HepG2 (cell line): ENCODE data around the gene FAM118B. TPM values are rescaled to one million over a fixed set of nuclear protein-coding genes. Genes with fewer than 3 reads are reported as not detected.

Experiments used
- CEBPG ChIP-seq: IDR thresholded peaks from 2 replicates; pipeline ENCODE4 v1.6.1; 2016
- FOXO1 ChIP-seq: sonication (generic); formaldehyde crosslinking; IDR thresholded peaks from 2 replicates; pipeline ENCODE4 v1.4.0; 2020; ENCODE audit warnings: missing genetic modification reagents
- MXI1 ChIP-seq: IDR thresholded peaks from 3 replicates; pipeline ENCODE4 v1.6.1; 2012; ENCODE audit warnings: low read depth, low read length, inconsistent platforms, borderline replicate concordance
- PRDM10 ChIP-seq: sonication (generic); formaldehyde crosslinking; IDR thresholded peaks from 2 replicates; pipeline ENCODE4 v1.4.0; 2020; ENCODE audit warnings: low read depth, missing genetic modification reagents
- PRDM15 ChIP-seq: sonication (generic); formaldehyde crosslinking; IDR thresholded peaks from 2 replicates; pipeline ENCODE4 v1.4.0; 2020; ENCODE audit warnings: missing genetic modification reagents
- SOX13 ChIP-seq, 3 experiments: fragments of 450-650 bp in 1 of 3; sonication (generic) in 1 of 3; formaldehyde crosslinking in 1 of 3; IDR thresholded peaks in 2 of 3; conservative IDR thresholded peaks in 1 of 3; 2 replicates each; pipeline versions ENCODE4 v1.5.0 to v1.6.1; 2016 to 2020; ENCODE audit warnings: antibody characterized with exemption in 1 of 3, mild to moderate bottlenecking in 1 of 3, missing compliant biosample characterization in 1 of 3, missing genetic modification reagents in 1 of 3, moderate library complexity in 1 of 3
- SP5 ChIP-seq: IDR thresholded peaks from 2 replicates; pipeline ENCODE4 v1.6.1; 2016; ENCODE audit warnings: low read depth, borderline replicate concordance
- ZFP41 ChIP-seq: sonication (generic); formaldehyde crosslinking; IDR thresholded peaks from 2 replicates; pipeline ENCODE4 v1.4.0; 2020; ENCODE audit warnings: mild to moderate bottlenecking, missing genetic modification reagents, borderline replicate concordance
- ZFX ChIP-seq: sonication (generic); formaldehyde crosslinking; IDR thresholded peaks from 2 replicates; pipeline ENCODE4 v1.4.0; 2020; ENCODE audit warnings: mild to moderate bottlenecking, low read depth, missing genetic modification reagents, moderate library complexity
- ZNF431 ChIP-seq: sonication (generic); formaldehyde crosslinking; IDR thresholded peaks from 2 replicates; pipeline ENCODE4 v1.9.0; 2022; ENCODE audit warnings: missing genetic modification reagents, low read depth, mild to moderate bottlenecking, borderline replicate concordance
- ZNF790 ChIP-seq: sonication (generic); formaldehyde crosslinking; IDR thresholded peaks from 2 replicates; pipeline ENCODE4 v1.8.0; 2022; ENCODE audit warnings: missing genetic modification reagents, mild to moderate bottlenecking, borderline replicate concordance
- polyA plus RNA-seq, 8 experiments: library from polyadenylated mRNA; depleted of rRNA in 3 of 8; stranded (reverse) in 7 of 8; unstranded in 1 of 8; fragments of >200 nt; fragmentation: Illumina TruSeq in 4 of 8; extraction: Trizol in 4 of 8; gene quantifications; 2 replicates each; pipeline versions ENCODE4 v1.2.1 to v1.2.3, GENCODE V29; 2011 to 2016; ENCODE audit warnings: low read depth in 4 of 8, missing spikeins in 1 of 8, mixed read lengths in 1 of 8; ENCODE audit not compliant: insufficient read depth in 1 of 8
- total RNA-seq, 5 experiments: library from RNA; depleted of rRNA; stranded (reverse); fragments of >200 nt; fragmentation: Illumina TruSeq; extraction: Trizol; gene quantifications; 2 replicates each; pipeline ENCODE4 v1.2.3, GENCODE V29; 2016; ENCODE audit warnings: low read depth in 1 of 5
- TF ChIP-seq, protein P1 (sequence below): IDR thresholded peaks from 2 replicates; pipeline ENCODE4 v1.6.1; 2016; ENCODE audit warnings: low read depth, control low read depth
- TF ChIP-seq, protein P2 (sequence below): sonication (generic); formaldehyde crosslinking; conservative IDR thresholded peaks from 2 replicates; pipeline ENCODE4 v1.4.0; 2020; ENCODE audit warnings: missing genetic modification reagents

Gene FAM118B
- total and polyA plus RNA-seq, 2 of the 13 experiments (the other 11 are each of a cell fraction or from before 2014, with no cell fraction given): 10.2 to 25.7 TPM

GRCh38 chr11:126282736-126283591 is 71.4 kb downstream of the FAM118B start, which contains the start of gene TIRAP (continued):
- TF ChIP-seq PRDM10 (0 out of 2 replicates have a peak, but pooled peaks have one; percentile 26), PRDM15 (peak; percentile 57; the same call in 1 of the 2 replicates), SOX13 (IDR thresholded peaks at IDR 0.05) (0 out of 2 replicates have a peak, but pooled peaks have one; percentile 14), SOX13 (CRISPR knock-in tag; conservative IDR thresholded peaks at IDR 0.05 in 1 of 2, IDR thresholded peaks at IDR 0.05 in 1 of 2) (no peak; a peak in 1 of 4 replicates), ZFX (CRISPR knock-in tag) (peak; percentile 97), ZNF790 (CRISPR knock-in tag) (peak; percentile 97), SP5 (CRISPR knock-in tag) (peak; percentile 50), MXI1 (no peak; the same call in 2 of the 3 replicates), ZNF431 (CRISPR knock-in tag) (0 out of 2 replicates have a peak, but pooled peaks have one; percentile 37), ZFP41 (no peak), CEBPG (CRISPR knock-in tag) (no peak), FOXO1 (CRISPR knock-in tag) (0 out of 2 replicates have a peak, but pooled peaks have one; percentile 24)
- TF ChIP-seq, protein P1, sequence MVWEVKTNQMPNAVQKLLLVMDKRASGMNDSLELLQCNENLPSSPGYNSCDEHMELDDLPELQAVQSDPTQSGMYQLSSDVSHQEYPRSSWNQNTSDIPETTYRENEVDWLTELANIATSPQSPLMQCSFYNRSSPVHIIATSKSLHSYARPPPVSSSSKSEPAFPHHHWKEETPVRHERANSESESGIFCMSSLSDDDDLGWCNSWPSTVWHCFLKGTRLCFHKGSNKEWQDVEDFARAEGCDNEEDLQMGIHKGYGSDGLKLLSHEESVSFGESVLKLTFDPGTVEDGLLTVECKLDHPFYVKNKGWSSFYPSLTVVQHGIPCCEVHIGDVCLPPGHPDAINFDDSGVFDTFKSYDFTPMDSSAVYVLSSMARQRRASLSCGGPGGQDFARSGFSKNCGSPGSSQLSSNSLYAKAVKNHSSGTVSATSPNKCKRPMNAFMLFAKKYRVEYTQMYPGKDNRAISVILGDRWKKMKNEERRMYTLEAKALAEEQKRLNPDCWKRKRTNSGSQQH (CRISPR knock-in tag): 0 out of 2 replicates have a peak, but pooled peaks have one; percentile 27
- TF ChIP-seq, protein P2, sequence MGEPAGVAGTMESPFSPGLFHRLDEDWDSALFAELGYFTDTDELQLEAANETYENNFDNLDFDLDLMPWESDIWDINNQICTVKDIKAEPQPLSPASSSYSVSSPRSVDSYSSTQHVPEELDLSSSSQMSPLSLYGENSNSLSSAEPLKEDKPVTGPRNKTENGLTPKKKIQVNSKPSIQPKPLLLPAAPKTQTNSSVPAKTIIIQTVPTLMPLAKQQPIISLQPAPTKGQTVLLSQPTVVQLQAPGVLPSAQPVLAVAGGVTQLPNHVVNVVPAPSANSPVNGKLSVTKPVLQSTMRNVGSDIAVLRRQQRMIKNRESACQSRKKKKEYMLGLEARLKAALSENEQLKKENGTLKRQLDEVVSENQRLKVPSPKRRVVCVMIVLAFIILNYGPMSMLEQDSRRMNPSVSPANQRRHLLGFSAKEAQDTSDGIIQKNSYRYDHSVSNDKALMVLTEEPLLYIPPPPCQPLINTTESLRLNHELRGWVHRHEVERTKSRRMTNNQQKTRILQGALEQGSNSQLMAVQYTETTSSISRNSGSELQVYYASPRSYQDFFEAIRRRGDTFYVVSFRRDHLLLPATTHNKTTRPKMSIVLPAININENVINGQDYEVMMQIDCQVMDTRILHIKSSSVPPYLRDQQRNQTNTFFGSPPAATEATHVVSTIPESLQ (CRISPR knock-in tag): no peak
